GM21723 (cell line): Measurements from ENCODE around the gene CENPH.
"Not testable (repeated sequence)": the region's sequence is repeated elsewhere in the genome, so short reads cannot be mapped to it uniquely, and the experiment has no call there.

Experiments used
- ATAC-seq: cut with Tn5 transposase; IDR thresholded peaks from one replicate; pipeline ENCODE4 v1.9.1; 2021; ENCODE audit warnings: mild to moderate bottlenecking, moderate library complexity; ENCODE audit not compliant: unreplicated experiment

CENPH gene

DNA sequence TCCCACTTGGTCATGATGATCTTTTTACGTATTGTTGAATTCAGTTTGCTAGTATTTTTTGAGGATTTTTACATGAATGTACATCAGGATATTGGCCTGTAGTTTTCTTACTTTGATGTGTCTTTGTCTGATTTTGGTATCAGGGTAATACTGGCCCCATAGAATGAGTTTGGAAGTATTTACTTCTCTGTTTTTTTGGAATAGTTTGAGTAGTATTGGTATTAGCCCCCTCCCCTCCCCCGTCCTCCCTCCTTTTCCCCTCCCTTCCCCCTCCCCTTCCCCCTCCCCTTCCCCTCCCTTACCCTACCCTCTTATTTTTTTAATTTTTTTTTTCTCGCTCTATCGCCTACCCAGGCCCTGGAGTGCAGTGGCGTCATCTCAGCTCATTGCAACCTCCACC is 55.6 kb downstream of the CENPH start:
- no peak for ATAC-seq

DNA sequence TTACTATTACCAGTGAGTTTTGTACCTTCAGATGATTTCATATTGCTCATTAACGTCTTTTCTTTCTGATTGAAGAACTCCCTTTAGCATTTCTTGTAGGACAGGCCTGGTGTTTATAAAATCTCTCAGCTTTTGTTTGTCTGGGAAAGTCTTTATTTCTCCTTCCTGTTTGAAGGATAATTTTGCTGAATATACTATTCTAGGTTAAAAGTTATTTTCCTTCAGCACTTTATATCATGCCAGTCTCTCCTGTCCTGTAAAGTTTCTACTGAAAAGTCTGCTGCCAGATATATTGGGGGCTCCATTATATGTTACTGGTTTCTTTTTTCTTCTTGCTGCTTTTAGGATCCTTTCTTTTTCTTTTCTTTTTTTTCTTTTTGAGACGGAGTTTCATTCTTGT is 58.6 kb downstream of the CENPH start:
- ATAC-seq: no peak

DNA sequence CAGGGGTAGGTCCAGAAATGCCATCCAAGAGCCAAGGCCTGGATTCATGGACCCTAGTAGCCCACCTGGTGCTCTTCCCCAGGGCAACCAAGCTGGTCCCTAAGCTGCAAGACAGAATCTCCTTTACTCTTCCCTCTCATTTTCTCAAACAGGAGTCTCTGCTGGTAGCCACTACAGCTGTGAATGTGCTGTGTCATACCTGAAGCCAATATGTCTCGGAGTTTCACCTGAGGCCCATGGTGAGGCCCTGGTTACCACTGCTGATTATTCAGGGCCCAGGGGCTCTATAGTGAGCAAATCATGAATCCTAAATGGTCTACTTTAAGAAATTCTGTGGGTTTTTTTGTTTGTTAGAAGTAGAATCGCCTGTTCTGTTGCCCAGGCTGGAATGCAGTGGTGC is 61.2 kb downstream of the CENPH start:
- ATAC-seq: no peak

DNA sequence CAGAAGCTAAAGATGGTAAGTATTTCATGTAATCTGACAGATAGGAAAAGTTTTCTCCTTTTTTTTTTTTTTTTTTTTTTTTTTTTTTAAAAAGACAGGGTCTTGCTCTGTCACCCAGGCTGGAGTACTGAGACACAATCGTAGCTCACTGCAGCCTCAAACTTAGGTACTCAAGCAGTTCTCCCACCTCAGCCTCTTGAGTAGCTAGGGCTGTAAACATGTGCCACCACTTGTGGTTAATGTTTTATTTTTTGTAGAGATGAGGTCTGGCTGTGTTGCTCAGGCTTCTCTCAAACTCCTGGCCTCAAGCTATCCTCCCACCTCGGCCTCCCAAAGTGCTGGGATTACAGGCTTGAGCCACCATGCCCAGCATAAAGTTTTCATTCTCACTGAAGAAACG is 63.1 kb downstream of the CENPH start:
- ATAC-seq: no peak

DNA sequence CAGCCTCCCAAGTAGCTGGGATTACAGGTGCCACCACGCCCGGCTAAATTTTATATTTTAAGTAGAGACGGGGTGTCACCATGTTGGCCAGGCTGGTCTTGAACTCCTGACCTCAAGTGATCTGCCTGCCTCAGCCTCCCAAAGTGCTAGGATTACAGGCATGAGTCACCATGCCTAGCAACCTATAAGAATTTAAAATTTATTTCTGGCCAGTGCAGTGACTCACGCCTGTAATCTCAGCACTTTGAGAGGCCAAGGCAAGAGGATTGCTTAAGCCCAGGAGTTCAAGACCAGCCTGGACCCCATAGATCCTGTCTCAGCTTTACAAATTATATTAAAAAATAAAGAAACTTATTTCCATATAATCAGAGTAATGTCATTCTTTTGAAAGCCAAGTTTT is 66.6 kb downstream of the CENPH start:
- ATAC-seq: not testable (repeated sequence)

DNA sequence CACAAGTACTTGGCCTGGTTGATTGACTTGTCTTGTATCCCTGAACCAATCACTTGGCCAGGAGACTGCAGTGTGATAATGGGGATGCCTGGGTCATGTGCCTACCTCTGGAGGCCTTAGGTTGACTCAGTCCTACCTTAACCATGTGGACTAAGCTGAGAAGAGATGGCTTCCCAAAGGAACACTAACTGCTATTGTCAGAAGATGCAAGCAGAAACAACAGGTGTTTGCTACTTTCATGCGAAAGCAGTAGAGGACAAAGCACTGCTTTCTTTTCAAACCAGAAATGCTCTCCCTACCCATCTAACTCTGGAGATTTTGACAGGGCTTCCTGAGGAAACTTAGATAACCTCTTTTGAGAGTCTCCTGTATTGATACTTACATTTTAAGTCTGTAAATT is 68.2 kb downstream of the CENPH start:
- no peak for ATAC-seq
